HG02623 (cell line): ENCODE measurements around the gene DHX16.
"Not testable (repeated sequence)": the region's sequence is repeated elsewhere in the genome, so short reads cannot be mapped to it uniquely, and the experiment has no call there.

Experiments used
- ATAC-seq: cut with Tn5 transposase; IDR thresholded peaks from one replicate; pipeline ENCODE4 v1.9.1; 2021; ENCODE audit warnings: moderate library complexity; ENCODE audit not compliant: unreplicated experiment

DHX16 gene

DNA sequence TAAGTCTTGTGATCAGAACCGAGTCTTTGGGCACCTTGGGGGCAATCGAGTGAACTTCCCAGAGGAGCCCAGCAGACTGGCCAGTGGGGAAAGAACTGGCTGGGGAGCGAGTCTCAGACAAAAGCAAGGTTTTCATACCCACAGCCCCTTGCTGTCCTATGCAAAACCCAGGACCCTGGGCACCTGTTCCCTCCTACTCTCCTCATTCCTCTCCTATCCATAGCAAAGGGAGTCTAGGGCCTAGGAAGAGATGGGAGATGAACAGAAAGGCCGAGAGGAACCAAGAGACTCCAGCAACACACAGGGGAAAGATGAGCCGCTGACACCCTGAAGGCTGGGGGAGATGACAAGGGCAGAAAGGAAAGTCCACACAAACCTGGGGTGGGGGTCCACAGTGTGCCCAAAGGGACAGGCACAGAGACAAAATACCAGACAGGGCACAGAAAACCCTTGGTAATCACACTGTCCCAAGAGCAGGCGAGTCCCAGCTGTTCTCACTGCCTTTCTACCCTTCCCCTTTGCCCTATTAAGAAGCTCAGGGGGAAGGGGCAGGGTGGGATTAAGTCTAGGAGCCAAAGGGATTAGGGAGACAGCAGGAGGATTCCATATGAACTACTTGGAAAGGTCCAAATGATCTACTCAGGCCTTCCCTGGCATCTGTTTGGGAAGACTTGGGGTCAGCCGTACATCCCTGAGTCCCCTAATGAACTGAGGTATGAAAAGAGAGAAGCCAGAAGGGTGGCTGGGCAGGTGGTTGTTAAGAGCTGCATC, 7.1 kb upstream of the DHX16 start:
- no peak for ATAC-seq

- ATAC-seq: peak; percentile 41
Observed at GRCh38 chr6:30678964-30679726, 6.3 kb upstream of the DHX16 start.

DNA sequence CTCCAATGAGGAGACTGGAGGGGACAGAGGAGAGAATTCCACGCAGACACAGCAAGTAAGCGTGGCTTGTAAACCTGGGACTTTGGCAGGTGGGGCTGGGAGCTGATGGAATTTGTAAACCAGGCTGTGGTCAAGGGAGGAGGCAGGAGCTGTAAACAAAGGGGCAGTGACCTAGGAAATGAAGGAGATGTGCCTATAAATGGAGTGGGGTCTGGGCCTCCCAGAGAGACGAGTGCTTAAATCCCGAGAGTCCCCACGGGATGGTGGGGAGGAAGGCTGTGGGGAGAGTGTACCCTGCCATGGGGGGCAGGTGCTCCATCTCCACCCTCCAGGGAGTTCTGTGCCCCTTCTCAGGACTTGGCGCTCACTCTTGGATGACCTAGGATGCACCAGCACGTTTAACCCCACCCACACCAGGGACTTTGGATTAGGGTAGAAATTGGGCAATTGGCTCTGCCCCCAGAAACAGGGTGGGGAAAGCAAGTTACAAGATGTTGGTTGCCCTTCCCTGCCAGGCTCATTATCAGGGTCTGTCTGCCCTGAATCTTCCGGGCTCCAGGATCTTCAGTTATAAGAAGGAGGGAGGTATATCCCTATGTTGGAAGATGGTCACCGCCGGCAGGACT, 4.0 kb upstream of the DHX16 start:
- ATAC-seq: no peak

GRCh38 chr6:30670760-30671527, 1.9 kb downstream of the DHX16 start:
- ATAC-seq: no peak

DNA sequence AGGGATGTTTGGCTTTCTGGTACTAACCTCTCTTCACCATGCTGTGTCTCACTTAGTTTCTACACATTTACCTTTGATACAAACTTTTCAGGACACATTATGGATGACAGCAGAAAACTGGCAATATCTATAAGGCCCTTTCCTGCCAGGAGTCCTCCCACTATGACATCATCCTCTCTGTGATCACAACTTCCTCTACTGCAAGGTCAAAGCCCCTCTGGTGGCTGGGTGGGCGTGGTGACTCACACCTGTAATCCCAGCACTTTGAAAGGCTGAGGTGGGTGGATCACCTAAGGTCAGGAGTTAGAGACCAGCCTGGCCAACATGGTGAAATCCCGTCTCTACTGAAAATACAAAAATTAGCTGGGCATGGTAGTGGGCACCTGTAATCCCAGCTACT, 6.5 kb downstream of the DHX16 start:
- not testable (repeated sequence) for ATAC-seq

GRCh38 chr6:30664994-30665767, 7.6 kb downstream of the DHX16 start:
- ATAC-seq: no peak

DNA sequence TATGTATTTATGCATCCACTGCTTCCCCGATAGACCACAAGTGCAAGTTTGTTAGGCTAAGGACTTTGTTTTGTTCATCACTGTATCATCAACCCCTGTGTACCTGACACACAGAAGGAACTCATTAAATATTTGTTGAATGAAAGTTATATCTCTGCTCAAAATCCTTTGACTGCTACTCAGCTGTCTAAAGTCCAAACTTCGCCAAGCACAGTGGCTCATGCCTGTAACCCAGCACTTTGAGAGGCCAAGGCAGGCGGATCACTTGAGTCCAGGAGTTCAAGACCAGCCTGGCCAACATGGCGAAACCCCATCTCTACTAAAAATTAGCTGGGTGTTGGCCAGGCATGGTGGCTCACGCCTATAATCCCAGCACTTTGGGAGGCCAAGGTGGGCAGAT, 14.9 kb downstream of the DHX16 start:
- not testable (repeated sequence) for ATAC-seq

DNA sequence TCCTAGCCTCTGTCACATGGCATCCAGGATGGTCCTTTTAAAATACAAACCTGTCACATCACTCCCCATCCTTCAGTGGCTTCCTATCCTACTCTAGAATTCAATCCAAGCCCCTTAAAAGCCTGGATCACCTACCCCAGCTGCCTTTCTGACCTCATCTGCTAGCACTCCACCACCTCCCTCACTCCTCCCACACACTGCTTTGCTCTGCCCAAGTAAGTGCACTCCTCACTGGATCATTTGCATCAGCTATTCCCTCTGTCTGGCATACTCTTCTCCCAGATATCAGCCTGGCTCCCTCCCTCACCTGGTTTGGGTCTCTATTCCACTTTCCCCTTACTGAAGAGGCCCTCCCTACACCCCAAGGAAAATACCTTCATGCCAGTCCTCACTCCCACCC, 15.4 kb downstream of the DHX16 start:
- no peak for ATAC-seq

DNA sequence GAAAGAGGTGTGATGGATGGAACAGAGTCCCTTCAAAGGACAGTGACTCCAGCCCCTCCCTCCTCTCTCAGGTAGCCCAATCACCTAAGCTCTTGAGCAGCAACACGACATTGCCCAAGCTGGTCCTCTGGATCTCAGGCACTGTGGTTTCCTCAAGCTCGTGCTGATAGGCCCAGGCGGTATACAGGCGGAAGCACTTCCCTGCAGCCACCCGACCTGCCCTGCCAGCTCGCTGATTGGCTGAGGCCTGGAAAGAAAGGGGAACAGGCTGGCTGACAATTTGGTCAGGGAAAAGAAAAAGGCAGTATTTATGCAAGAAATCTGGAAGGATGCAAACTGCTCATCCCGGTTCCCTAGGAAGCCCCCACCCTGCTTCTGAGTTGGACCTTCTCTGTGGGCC, 16.3 kb downstream of the DHX16 start:
- ATAC-seq: no peak

GRCh38 chr6:30655743-30656094, 17.1 kb downstream of the DHX16 start:
- ATAC-seq: no peak

DNA sequence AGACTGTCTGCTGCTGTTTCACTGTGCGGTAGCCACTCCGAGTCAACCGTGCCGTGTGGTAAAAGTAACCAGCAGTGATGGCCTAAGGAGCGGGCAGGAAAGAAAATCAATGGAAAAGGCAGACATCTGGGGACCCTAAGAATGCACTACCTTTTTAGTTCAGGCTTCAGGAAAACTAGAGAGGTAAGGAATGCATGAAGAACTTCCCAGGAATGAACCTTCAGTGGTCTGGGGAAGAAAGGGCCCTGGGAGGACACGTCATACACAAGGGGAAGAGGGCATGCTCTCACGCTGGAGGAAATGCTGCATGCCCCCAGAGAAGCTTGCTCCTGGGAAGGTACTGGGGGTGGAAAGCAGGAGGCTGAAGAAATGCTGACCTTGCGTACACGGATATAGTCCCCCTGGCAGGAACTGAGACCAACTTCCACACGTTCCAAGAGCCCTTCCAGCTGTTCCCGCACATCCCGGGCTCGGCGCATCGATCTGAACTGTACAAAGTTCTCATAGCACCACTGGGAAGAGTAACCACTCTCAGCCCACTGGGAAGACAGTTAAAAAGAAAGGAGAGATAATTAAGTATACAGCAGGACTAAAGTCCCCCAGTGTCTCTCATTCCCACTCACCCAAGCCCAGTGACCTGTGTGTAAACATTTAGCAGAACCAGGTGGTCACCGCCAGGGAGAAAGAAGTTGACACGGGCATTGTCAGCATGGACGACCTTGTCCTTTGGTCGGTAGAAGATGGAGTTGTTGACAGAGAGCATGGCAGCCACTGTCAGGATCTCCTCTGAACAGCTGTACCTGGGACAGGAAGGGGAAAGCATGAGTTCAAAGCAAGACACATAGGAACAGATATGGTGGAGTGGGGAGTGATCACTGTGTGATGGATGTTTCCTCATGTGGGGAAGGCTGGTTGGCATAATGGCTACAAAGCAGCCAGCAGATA, 17.7 kb downstream of the DHX16 start:
- no peak for ATAC-seq

GRCh38 chr6:30651143-30651542, 21.7 kb downstream of the DHX16 start:
- no peak for ATAC-seq

DNA sequence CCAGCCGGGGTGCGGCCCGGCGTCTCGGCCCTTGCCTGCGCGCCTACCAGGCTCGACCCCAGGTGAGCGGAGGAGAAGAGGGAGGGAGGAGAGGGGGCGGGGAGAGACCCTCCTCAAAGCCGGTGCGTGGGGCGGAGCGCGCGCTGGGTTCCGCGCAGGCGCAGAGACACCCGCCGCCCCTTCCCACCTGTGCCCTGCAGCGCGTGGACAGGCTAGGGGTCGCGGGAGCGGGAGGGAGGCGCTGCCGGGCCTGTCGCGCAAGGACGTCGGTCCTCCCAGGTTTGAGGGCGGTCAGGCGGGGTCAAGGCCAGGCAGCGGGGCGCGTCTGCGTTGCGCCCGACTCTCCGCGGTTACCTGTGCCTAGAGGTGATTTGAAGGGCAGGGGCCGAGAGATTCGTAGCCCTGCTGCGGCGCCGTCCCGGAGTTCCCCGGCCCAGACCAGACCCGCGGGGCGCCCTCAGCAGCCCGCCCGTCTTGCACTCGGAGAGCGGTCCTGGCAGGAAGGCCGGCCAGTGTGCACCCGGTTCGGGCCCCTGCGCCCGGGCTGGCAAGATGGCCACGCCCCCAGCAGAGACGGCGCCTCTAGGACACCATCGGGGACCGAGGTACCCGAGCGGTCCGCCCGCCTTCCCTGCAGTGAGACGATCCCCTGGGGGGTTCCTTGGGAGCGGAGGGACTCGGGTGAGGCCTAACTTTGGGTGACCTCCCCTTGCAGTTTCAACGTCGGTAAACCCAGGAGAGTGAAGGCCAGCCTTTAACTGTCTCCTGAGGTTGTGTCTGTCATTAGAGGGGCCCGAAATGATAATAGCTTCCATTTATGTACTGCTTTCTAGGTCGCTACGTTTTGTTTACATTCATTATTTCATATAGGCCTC, 25.3 kb downstream of the DHX16 start:
- peak; percentile 66 for ATAC-seq

DNA sequence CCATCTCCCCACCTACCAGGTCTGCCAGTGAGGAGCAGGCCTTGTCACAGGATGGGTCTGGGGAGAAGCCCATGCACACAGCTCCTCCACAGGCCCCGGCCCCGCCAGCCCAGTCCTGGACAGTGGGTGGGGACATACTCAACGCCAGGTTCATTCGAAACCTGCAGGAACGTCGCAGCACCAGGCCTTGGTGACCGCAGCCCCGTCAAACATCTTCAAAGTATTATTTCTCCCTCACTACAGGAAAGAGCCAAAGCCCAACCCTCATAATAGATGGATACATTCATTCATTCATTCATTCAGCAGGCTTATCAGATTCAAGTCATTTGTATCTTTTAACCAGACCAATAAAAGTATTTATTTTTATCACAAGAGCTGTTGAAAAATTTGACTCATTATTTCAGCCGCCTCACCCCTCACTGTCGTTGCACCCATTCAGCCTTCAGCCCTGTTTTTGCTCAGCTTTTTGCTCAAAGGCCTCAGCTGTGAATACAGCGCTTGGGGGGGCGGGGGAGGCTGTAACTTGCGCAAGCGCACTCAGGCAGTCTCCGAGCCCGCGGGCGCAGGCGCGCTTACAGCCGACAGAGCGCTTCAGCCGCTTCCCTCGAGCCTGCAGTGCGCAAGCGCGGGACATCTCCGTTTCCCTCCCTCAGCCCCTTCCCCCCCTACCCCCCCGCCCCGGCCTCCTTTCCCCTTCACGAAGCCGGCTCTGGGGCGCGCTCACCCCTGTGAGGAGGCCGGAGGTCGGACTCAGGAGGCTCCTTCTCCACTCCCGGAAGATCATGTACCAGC, 26.2 kb downstream of the DHX16 start, which contains the start of gene C6orf136:
TSS of gene C6orf136 (plus strand) at position 684 of the 792 bp plus-strand sequence. CDS start at position 783, 99 bp downstream.
- ATAC-seq: peak; percentile 56

- no peak for ATAC-seq
Observed at GRCh38 chr6:30645989-30646388, 26.8 kb downstream of the DHX16 start.

- no peak for ATAC-seq
Observed at GRCh38 chr6:30644769-30645168, 28.0 kb downstream of the DHX16 start.

DNA sequence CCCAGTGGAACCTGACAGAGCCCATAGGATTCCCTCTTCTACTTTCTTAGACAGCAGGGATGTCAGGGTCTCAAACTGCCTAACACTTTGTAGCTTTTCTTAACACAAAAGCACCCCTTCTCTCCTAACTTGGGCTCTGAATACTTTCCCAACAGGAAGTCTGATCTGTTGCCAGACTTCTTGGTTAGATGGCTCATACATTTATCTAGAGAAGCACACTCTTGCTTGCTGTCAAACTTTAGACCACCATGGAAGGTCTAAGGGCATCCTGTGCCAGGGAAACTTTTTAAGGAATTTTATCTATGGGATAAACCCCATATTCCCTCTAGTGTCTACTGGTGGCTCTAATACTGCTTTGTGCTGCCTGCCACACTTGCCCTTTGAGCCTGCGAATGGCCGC, 29.1 kb downstream of the DHX16 start:
- ATAC-seq: no peak
